AG09319 (cell line): Measurements from ENCODE around the gene GIPC3.

Source experiments
- DNase-seq: peaks from one replicate; pipeline ENCODE4 v3.0.0-alpha.2; 2010; ENCODE audit warnings: low read depth; ENCODE audit errors: extremely low read depth
- CTCF ChIP-seq: IDR thresholded peaks from 2 replicates; pipeline ENCODE4 v1.5.1; 2011; ENCODE audit warnings: low read depth, mild to moderate bottlenecking, inconsistent platforms, low read length, moderate library complexity

The GIPC3 gene

GRCh38 chr19:3638208-3639193 lies 53.2 kb downstream of the GIPC3 start:
- TF ChIP-seq CTCF: no peak
- no peak for DNase-seq

- no peak for DNase-seq
- TF ChIP-seq CTCF: no peak
Observed at GRCh38 chr19:3639479-3639878, 54.2 kb downstream of the GIPC3 start.

GRCh38 chr19:3641515-3642269 lies 56.4 kb downstream of the GIPC3 start:
- no peak for TF ChIP-seq CTCF
- no peak for DNase-seq

GRCh38 chr19:3642296-3642695 lies 57.0 kb downstream of the GIPC3 start:
- no peak for DNase-seq
- TF ChIP-seq CTCF: no peak
